OCI-LY3 (cell line): ENCODE data around the gene ACOXL.

ENCODE experiments used
- EZH2phosphoT487 ChIP-seq: fragments of 200-600 bp; shearing (Covaris generic); IDR thresholded peaks from 2 replicates; pipeline ENCODE4 v1.6.1; 2018; ENCODE audit warnings: antibody characterized with exemption, mixed run types, low read depth
- TF ChIP-seq, protein P1 (sequence below): fragments of 200-600, 300-600 bp; sonication (generic); IDR thresholded peaks from 2 replicates; pipeline ENCODE4 v1.5.1; 2014; ENCODE audit warnings: antibody characterized with exemption, low read length, low read depth

DNA sequence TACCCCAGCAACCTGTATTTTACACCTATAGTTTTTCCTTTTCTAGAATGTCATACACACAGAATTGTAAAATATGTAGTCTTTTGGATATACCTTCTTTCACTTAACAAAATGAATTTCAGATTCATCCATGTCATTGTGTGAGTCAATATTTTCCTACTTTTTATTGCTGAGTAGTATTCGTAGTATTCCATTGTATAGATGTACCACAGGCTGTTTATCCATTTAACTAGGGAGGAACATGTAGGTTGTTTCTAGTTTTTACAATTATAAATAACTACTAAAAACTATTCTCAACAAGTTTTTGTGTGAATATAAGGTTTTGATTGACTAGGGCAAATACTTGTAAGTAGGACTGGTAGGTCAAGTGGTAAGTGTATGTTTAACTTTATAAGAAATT, 187.4 kb downstream of the ACOXL start:
- TF ChIP-seq, protein P1, sequence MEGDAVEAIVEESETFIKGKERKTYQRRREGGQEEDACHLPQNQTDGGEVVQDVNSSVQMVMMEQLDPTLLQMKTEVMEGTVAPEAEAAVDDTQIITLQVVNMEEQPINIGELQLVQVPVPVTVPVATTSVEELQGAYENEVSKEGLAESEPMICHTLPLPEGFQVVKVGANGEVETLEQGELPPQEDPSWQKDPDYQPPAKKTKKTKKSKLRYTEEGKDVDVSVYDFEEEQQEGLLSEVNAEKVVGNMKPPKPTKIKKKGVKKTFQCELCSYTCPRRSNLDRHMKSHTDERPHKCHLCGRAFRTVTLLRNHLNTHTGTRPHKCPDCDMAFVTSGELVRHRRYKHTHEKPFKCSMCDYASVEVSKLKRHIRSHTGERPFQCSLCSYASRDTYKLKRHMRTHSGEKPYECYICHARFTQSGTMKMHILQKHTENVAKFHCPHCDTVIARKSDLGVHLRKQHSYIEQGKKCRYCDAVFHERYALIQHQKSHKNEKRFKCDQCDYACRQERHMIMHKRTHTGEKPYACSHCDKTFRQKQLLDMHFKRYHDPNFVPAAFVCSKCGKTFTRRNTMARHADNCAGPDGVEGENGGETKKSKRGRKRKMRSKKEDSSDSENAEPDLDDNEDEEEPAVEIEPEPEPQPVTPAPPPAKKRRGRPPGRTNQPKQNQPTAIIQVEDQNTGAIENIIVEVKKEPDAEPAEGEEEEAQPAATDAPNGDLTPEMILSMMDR, result no peak
- no peak for TF ChIP-seq EZH2phosphoT487
